KMS-11 (cell line): ENCODE results near the gene AKT3.

Experiments
- H2AFZ ChIP-seq: fragments of 200-600 bp; sonication (generic); 2 replicates; pipeline ENCODE4 v1.6.1; 2016; ENCODE audit warnings: antibody characterized with exemption, mixed run types, low read depth
- H3K27ac ChIP-seq: fragments of 200-600 bp; sonication (generic); 2 replicates; pipeline ENCODE4 v1.6.1; 2016; ENCODE audit warnings: mild to moderate bottlenecking, mixed run types
- H3K27me3 ChIP-seq: fragments of 200-600 bp; sonication (generic); 2 replicates; pipeline ENCODE4 v1.6.1; 2017; ENCODE audit warnings: mild to moderate bottlenecking, low read depth, mixed run types, moderate library complexity; ENCODE audit not compliant: insufficient read depth
- H3K36me3 ChIP-seq: fragments of 200-600 bp; sonication (generic); 2 replicates; pipeline ENCODE4 v1.6.1; 2017; ENCODE audit warnings: mild to moderate bottlenecking, mixed run types; ENCODE audit not compliant: insufficient read depth
- H3K4me1 ChIP-seq: fragments of 200-600 bp; sonication (generic); 2 replicates; pipeline ENCODE4 v1.6.1; 2016; ENCODE audit warnings: mild to moderate bottlenecking, low read depth, mixed run types; ENCODE audit not compliant: poor library complexity, severe bottlenecking
- H3K4me2 ChIP-seq: fragments of 200-600 bp; sonication (generic); 2 replicates; pipeline ENCODE4 v1.7.0; 2016; ENCODE audit warnings: mild to moderate bottlenecking, mixed run types
- H3K4me3 ChIP-seq: fragments of 200-600 bp; sonication (generic); IDR thresholded peaks from 2 replicates; pipeline ENCODE4 v1.6.1; 2017; ENCODE audit warnings: low read depth, low read length, mixed read lengths; ENCODE audit not compliant: insufficient read depth
- H3K79me2 ChIP-seq: fragments of 200-600 bp; sonication (generic); 2 replicates; pipeline ENCODE4 v1.6.1; 2016; ENCODE audit warnings: low read depth, mixed run types; ENCODE audit not compliant: insufficient read depth
- H3K9ac ChIP-seq: fragments of 200-600 bp; sonication (generic); 2 replicates; pipeline ENCODE4 v1.6.1; 2016; ENCODE audit warnings: mild to moderate bottlenecking, mixed run types
- H4K20me1 ChIP-seq: fragments of 200-600 bp; sonication (generic); 2 replicates; pipeline ENCODE4 v1.6.1; 2016; ENCODE audit warnings: mild to moderate bottlenecking, mixed run types; ENCODE audit not compliant: insufficient read depth
- CTCF ChIP-seq: fragments of 200-600 bp; sonication (generic); conservative IDR thresholded peaks from 2 replicates; pipeline ENCODE4 v1.6.1; 2017; ENCODE audit warnings: low read depth, mild to moderate bottlenecking, antibody characterized with exemption, low read length, moderate library complexity, mixed read lengths

AKT3 gene

GRCh38 chr1:243745356-243745755 is 104.7 kb downstream of the AKT3 start:
- Histone ChIP-seq H3K36me3 (no peaks in the 10 kb centered on the region), H3K4me1 (peaks cover 9% of the 10 kb centered on the region), H3K9ac (no peak overlapping the region), H4K20me1 (no peaks in the 10 kb centered on the region), H3K79me2 (no peaks in the 10 kb centered on the region), H3K27ac (no peak overlapping the region), H3K27me3 (no peaks in the 10 kb centered on the region), H3K4me2 (no peak overlapping the region), H2AFZ (no peak overlapping the region), H3K4me3 (no peak overlapping the region)
- TF ChIP-seq CTCF = no peak

- no peaks in the 10 kb centered on the region for H4K20me1 ChIP-seq
These were observed 107.2 kb downstream of the AKT3 start for GRCh38 chr1:243742819-243743218.

GRCh38 chr1:243740255-243740999 is 109.6 kb downstream of the AKT3 start:
- Histone ChIP-seq H3K27ac (no peak overlapping the region), H3K4me1 (peaks cover 4% of the 10 kb centered on the region), H3K9ac (no peak overlapping the region), H3K79me2 (no peaks in the 10 kb centered on the region), H2AFZ (no peak overlapping the region), H3K27me3 (no peaks in the 10 kb centered on the region), H4K20me1 (no peaks in the 10 kb centered on the region), H3K4me2 (no peak overlapping the region), H3K4me3 (no peak overlapping the region), H3K36me3 (no peaks in the 10 kb centered on the region)
- TF ChIP-seq CTCF = no peak

More at GRCh38 chr1:243742819-243743218, 107.2 kb downstream of the AKT3 start:
- H3K4me1 ChIP-seq = peaks cover 4% of the 10 kb centered on the region
- no peaks in the 10 kb centered on the region for H3K27me3 ChIP-seq
- H3K79me2 ChIP-seq = no peaks in the 10 kb centered on the region
- no peak overlapping the region for H2AFZ ChIP-seq
- H3K36me3 ChIP-seq = no peaks in the 10 kb centered on the region
- no peak overlapping the region for H3K27ac ChIP-seq
- H3K4me3 ChIP-seq = no peak overlapping the region
- no peak for TF ChIP-seq CTCF
- H3K9ac ChIP-seq = no peak overlapping the region
- H3K4me2 ChIP-seq = no peak overlapping the region

DNA sequence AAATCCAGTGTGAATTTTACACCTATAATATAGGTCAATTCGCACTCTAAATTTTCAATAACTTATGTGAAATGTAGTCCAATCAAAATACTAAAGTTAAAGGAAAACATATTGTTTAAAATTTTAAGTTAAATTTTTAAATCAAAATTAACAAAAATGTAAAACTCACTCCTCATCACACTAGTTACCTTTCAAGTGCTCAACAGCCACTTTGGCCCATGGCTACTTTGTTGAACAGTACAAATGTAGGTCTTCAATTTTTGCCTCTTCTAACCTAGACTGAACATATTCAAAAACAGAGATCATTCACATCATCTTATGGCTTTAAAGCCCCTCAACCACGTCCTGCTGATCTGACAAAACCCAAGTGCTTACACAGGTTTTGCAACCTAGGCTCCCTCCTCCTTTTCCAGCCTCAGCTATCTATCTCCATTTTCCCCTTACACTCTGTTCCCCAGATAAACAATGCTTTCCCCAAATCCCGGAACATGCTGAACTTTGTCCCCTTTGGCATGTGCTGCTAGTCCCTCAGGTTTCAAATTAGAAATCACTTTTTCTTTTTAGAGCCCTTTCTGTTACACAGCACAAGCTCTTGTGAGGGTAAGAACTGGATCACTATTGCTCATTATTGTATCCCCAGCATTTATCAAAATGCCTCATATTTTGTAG is 110.6 kb downstream of the AKT3 start:
- no peak for TF ChIP-seq CTCF
- H3K79me2 ChIP-seq = no peaks in the 10 kb centered on the region
- H3K4me3 ChIP-seq = no peak overlapping the region
- no peaks in the 10 kb centered on the region for H3K27me3 ChIP-seq
- no peaks in the 10 kb centered on the region for H4K20me1 ChIP-seq
- H3K4me1 ChIP-seq = peaks cover 4% of the 10 kb centered on the region
- no peak overlapping the region for H3K4me2 ChIP-seq
- no peaks in the 10 kb centered on the region for H3K36me3 ChIP-seq
- H3K9ac ChIP-seq = no peak overlapping the region
- no peak overlapping the region for H2AFZ ChIP-seq
- H3K27ac ChIP-seq = no peak overlapping the region
